NCI-H1417 (cell line): ENCODE measurements around the gene CUBN.

Source experiments
- DNase-seq, 3 experiments: peaks; one replicate each; lab custom pipeline; 2025; lab: John Stamatoyannopoulos, UW

Gene CUBN

GRCh38 chr10:16820421-16820820 lies 309.2 kb downstream of the CUBN start:
- no peak for DNase-seq

GRCh38 chr10:16820018-16820417 lies 309.6 kb downstream of the CUBN start:
- no peak for DNase-seq

- DNase-seq, result no peak
These were observed 310.2 kb downstream of the CUBN start for GRCh38 chr10:16819436-16819835.

GRCh38 chr10:16819026-16819425 lies 310.6 kb downstream of the CUBN start:
- no peak for DNase-seq

- DNase-seq, result peak; percentile 95 to 99 (median 97)
These were observed 312.2 kb downstream of the CUBN start, which contains the start of gene RSU1 for GRCh38 chr10:16817125-16818019. TSS of gene RSU1 (minus strand) at chr10:16817424. CDS start at chr10:16817081, 343 bp downstream.

- no peak for DNase-seq
These were observed 312.8 kb downstream of the CUBN start for GRCh38 chr10:16816830-16817124.

GRCh38 chr10:16816171-16816570 lies 313.4 kb downstream of the CUBN start:
- DNase-seq, result no peak

DNA sequence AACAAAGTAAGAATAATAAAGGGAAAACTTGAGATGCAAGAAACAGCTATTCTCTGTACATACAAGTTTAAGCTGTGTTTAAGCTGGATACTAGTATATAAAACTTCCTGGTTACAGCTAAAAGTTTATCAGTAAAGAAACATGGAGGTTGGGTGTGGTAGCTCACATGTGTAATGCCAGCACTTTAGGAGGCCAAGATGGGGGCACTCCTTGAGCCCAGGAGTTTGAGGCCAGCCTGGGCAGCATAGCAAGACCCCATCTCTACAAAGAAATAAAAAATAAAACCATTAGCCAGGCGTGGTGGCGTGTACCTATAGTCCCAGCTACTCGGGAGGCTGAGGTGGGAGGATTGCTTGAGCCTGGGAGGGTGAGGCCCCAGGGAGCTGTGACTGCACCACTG lies 315.6 kb downstream of the CUBN start:
- DNase-seq, result no peak

GRCh38 chr10:16812676-16813075 lies 316.9 kb downstream of the CUBN start:
- DNase-seq, result no peak

- DNase-seq, result no peak
These were observed 317.8 kb downstream of the CUBN start for GRCh38 chr10:16811765-16812164.

- DNase-seq, result no peak
These were observed 318.3 kb downstream of the CUBN start for GRCh38 chr10:16811292-16811691.

- DNase-seq, result peak in 2 of 3 experiments; percentile 3 to 9
These were observed 320.4 kb downstream of the CUBN start for GRCh38 chr10:16809074-16809718.

GRCh38 chr10:16804123-16804522 lies 325.5 kb downstream of the CUBN start:
- no peak for DNase-seq

DNA sequence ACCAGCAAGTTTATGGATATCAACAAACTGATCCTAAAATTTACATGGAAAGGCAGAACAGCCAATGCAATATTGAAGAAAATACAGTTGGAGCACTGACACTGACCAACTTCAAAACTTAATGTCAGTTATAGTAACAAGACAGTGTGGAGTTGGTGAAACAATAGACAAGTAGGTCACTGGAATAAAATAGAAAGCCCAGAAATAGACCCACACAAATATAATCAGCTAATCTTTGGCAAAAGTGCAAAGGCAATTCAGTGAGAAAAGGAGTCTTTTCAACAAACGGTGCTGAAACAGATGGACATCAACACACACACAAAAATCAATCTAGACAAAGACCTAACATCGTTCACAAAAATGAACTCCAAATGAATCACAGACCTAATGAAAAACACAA lies 326.1 kb downstream of the CUBN start:
- DNase-seq, result no peak

DNA sequence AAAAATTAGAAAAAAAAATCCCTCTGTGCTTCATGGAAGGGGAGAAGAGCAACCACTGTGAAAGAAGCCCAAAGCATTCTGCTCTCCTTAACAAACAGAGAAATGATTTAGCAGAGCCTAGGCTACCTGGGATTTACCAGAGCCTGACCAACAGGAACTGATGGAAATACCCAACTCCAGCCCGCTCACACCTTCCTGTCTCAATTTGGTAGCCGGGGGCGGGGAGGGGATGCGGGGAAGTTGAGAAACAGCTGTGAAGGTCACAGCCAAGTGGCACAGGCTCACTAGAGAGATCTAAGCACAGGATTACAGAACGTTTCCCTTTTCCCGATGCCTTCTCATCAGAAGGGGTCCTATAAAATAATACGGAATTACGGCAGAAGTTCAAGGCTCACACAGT lies 330.0 kb downstream of the CUBN start:
- no peak for DNase-seq

GRCh38 chr10:16798571-16798970 lies 331.0 kb downstream of the CUBN start:
- no peak for DNase-seq

DNA sequence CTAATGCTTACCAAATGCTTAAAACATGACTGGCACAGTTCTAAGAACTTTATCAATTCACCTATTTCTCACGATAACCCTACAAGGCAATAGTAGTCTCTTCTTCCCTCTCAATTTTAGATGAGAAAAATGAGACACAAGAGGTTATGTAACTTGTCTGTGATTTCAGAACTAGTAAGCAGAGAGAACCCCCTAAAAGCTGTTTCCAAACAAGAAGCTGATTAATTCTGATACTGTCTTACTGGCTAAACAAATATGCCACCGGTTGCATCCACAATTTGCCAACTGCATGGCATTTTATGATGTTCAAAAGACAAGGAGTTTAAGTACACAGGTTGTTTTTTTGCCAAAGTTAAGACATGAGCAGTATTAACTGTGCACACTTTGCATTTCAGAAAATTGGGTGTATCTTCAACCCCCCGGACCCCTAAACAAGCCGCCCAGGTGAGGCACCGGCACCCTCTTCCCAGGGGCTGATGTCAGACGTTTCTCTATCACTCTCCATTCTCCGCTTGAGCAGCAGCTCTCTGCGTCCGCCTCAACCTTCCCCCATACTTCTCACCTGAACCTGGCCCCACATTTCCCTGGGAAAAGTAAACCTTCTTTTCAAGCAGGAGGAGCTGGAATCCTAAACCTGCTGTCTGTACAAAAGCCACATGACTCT lies 334.1 kb downstream of the CUBN start:
- DNase-seq, result no peak

GRCh38 chr10:16794005-16794404 lies 335.6 kb downstream of the CUBN start:
- no peak for DNase-seq

DNA sequence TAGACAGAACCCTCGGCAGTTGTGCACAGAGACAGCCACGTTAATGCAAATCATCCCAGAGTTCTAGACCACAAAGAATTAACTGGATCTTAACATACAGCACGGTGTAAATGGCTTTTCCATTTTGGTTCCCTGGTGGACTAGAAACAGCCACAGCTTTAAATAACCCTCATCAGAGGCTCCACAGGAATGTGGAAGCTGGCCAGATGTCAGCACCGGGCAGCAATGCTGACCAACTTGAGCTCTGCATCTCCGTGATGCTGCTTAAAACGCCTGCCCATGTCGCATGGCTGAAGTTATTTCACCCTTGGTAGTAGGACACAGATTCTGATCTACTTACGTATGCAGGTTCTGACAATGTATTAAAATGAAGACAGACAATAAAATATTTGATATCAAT lies 336.9 kb downstream of the CUBN start:
- DNase-seq, result no peak

DNA sequence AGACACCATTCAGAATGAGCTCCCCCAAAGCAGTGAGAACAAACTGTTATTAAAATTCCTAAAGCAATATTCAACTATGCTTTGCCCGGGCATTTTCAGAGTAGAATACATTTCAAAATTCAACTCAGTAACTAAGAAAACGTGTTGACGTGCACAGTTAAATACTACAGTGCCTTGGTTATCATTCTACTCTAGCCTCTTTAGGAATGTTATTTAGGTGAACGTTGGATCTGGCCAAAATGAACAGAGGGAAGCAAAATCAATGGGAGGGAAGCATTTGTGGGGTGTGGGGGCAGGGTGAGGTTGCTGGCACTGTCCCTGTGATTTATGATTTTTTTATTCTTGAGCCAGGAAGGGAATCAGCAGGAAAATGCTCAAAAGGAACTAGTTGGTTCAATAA lies 339.8 kb downstream of the CUBN start:
- DNase-seq, result no peak

DNA sequence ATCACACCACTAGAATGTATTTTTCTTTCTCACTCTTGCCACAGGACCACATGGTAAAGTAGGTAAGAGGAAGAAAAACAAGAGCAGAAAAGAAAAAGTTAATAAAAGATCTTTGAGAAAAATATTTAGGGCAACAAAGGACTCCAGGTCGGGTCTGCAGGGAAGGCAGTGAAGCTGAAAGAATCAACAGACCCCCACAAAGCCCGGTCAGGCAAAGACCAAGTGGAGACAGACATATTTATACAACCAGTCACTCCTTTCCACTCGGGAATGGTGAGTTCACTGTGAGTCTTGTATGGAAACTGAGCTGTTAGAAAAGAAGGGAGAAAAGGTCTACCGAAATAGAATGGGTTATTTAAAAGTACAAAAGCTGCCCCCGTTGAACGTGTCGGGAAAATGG lies 340.4 kb downstream of the CUBN start:
- no peak for DNase-seq

DNA sequence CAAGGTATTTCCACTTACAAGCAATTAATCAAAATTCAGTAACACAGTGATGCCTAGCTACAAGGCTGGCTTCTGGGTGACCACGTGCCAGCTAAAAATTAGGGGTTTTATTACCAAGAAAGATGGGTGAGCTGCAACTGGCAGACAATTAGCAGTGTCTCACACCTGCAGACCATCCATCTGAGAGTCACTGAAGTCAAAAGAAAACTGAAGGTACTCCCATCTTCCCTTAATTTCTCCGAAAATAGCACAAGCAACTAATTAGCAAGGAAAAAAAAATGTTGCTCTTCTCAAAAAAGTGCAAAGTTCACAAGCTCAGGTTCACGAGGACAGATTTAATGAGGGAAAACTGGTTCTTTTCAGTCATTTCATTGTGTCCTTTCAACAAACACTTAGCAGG lies 340.8 kb downstream of the CUBN start:
- no peak for DNase-seq

- no peak for DNase-seq
These were observed 341.5 kb downstream of the CUBN start for GRCh38 chr10:16788125-16788524.
